Activated CD4-positive, alpha-beta T cell treated with anti-CD3 and anti-CD28 coated beads, Interleukin-2, amount 50 U/mL, for 24 hours (primary cell): ENCODE results near the gene CDC42EP2.

ENCODE experiments used
- DNase-seq, 2 donors: peaks; one replicate each; pipeline ENCODE4 v3.0.0-alpha.2; 2020; ENCODE audit warnings: low read depth in 1 of 2, low spot score in 1 of 2

CDC42EP2 gene

DNA sequence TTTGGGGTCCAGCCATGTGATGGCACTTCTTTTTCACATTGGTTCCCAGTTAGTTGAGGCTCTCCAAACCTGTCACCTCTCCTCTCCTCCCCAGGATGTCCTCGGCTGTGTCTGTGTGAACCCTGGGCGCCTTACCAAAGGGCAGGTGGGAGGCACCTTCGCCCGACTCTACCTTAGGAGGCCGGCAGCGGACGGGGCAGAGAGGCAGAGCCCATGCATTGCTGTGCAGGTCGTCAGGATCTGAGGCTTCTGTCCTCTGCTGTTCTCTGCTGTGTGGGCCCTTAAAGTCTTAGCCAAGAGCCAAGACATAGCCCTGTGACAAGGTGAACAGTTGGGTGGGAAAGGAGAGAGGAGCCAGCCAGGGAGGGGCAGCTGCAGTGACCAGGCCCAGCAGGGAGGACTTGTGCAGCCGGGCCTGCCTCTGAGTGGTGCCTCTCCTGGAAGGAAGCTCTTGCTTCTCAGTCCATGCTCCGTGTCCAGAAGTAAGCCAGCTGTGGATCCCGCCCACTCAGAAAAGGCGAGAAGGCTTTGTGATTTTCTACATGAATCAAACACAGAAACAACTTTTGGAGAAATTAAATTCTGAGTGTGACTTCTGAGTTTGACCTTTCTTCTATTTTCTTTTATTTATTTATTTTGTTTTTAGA is 17.5 kb upstream of the CDC42EP2 start:
- no peak for DNase-seq

DNA sequence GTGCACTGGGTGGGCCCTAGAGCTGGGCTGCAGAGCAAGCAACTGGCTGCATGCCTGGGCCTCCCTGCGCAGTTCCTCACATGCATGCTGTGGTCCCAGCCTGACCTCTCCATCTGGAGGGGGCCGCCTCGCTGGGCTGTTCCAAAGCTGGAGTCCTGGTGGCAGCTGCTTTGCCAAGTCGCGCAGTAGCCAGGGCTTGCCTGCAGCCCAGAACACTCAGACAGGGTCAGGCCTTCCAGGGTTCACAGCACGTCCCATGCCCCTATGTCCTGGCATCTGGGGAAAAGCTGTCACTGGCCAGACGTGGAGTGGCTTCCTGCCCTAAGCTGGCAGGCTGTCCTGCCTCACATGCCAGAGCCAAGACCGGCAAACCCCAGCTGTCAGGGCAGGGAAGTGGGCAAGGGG is 16.5 kb upstream of the CDC42EP2 start:
- DNase-seq, result no peak

DNA sequence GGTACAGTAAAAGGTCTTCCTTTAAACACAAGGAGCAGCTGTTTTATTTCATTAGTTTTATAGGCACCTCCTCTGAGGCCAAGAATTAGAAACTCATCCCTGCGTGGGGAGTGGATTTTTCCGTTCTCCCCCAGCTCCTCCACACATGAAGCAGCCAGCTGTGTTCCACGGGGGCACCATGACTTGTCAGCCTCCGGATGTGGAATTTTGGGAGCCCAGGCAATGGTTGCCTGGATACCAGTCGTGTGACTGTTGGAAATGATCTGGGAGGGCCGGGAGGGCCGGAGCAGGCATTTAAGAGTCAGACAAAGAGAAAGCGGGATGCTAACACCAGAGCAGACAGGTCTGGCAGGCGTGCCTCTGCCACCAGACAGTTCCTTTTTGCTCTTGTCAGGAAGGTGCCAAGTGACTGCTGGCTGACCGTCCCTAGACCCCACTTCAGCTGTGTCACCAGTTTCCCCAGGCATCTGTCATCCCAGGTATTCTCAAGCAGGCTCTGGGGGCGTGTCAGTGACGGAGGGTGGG is 15.9 kb upstream of the CDC42EP2 start:
- DNase-seq, result no peak

DNA sequence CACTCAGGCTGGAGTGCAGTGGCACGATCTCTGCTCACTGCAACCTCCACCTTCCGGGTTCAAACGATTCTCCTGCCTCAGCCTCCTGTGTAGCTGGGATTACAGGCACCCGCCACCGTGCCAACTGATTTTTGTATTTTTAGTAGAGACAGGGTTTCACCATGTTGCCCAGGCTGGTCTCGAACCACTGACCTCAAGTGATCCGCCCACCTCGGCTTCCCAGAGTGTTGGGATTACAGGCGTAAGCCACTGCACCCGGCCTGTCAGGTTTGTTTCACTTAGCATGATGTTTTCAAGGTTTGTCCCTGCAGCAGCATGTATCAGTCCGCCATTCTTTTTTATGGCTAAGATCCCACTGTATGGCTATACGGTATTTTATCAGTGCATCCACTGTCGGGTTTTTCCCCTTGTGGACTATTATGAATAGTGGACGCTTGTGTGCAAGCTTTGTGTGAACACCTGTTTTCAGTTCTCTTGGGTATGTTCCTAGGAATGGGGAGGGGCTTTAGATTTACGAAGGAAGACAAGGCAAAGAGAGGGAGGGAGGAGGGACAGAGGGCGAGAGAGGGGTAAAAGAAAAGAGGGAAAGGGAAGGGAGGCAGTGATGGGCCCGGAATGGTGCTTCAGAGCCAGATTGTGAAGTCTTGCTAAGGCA is 13.9 kb upstream of the CDC42EP2 start:
- no peak for DNase-seq

DNA sequence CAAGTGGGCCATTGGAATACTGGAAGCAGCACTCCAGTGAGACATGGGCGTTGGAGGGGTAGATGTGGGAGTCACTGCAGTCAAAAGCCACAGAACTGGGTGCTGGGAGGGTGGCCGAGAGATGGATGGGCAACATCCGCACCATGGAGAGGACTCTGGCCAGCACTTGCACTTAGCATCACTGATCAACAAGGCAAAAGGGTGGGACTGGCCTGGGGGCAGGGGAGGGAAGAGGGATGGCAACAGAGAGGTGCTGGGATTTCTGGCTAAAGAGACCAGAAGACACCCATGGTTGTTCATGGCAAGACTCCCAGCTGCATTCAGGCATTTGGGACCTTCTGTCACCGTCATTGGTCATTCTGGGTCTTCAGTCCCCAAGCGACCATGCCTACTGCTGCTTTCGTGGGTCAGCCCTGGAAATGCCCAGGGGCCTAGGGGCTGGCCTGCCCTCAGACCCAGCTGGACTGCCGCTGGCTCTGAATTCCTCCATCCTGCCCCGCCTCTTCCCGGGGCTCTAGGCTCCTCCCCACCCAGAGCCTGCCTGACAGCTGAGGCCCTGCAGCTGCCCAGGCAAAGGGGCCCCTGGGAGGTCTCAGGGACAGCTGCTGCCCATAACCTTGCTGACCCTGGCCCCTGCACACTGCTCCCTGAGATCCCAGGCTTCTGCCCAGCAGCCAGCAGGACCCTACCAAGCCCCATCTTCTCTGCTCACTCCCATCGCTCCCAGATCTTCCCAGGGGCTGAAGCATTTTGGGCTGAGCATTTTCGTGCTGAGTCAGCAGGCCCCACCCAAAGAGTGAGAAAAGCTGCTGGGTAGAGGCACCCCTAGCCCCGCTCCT is 13.0 kb upstream of the CDC42EP2 start:
- DNase-seq, result no peak

DNA sequence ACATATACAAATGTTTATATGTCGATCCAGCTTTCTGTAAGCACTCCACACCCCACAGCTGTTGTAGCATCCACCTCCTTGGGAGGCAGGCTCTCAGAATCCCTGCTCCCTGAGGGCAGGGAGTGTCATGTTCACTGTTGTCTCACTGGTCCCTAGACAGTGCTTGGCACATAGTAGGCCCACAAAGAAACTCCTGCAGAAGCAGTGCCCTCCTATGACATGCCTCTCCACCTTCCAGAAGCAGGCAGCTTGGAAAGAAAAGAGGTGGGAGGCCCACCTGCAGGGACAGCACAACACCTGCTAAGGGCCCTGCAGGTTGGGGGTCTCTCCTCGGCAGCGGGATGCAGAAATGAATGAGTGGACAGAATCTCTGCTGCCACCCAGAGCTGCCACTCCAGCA is 11.1 kb upstream of the CDC42EP2 start:
- DNase-seq, result no peak

DNA sequence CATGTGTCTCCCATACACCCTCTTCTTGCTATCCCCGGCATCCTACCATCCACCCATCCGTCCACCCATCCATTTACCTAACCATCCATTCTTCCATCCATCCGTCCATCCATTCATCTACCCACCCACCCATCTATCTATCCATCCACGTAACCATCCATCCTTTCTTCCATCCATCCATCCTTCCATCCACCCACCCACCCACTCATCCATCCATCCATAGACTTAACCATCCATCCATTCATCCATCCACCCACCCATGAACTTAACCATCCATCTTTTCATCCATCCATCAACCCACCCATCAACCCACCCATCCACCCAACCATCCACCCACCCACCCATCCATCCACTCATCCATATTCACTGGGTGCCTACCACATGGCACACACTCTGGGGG is 10.6 kb upstream of the CDC42EP2 start:
- no peak for DNase-seq

DNA sequence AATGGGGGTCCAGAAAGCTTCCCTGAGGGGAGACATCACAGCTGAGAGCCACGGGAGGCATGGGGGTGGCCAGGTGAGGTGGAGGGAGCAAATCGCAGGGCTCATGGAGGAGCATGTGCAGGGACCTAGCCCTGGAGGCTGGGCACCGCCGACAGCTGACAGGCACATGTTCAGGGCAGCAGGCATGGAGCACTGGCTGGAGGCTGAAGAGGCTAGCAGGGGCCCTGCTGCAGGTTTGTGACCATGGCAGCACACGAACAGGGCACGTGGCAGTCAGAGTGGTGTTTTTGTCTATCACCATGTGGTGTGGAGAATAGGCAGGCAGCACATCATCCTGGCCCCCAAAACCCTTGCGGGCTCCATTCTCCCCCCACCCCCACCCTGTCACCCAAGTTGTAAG is 10.1 kb upstream of the CDC42EP2 start:
- no peak for DNase-seq

DNA sequence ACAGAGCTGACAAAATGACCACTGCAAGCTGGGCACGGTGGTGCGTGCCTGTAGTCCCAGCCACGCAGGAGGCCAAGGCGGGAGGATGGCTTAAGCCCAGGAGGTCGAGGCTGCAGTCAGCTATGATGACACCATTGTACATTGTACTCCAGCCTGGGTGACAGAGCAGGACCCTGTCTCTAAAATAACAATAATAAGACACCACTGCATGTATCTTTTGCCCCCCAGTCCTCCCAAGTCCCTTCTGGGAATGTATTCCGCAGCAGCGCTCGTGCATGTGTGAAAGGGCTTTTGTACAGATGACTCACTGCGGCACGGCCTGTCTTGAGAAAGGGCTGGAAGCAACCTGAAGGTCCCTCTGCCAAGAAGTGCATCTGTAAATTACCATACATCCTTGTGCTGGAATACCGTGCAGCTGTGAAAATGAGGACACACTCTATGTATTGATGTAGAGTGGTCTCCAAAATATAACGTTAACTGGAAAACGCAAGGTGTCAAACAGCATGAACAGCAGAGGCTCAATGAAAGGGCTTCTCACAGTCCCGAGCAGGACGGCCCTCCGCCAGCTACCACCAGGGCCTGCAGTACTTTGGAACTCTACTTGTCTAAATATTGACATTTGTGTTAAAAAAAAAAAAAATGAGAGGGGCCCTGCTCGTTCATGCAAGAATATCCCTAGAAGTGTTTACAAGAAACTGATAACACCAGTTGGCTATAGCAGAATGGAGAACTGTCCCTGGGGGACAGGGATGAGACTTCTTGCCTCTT is 9.0 kb upstream of the CDC42EP2 start:
- DNase-seq, result no peak

DNA sequence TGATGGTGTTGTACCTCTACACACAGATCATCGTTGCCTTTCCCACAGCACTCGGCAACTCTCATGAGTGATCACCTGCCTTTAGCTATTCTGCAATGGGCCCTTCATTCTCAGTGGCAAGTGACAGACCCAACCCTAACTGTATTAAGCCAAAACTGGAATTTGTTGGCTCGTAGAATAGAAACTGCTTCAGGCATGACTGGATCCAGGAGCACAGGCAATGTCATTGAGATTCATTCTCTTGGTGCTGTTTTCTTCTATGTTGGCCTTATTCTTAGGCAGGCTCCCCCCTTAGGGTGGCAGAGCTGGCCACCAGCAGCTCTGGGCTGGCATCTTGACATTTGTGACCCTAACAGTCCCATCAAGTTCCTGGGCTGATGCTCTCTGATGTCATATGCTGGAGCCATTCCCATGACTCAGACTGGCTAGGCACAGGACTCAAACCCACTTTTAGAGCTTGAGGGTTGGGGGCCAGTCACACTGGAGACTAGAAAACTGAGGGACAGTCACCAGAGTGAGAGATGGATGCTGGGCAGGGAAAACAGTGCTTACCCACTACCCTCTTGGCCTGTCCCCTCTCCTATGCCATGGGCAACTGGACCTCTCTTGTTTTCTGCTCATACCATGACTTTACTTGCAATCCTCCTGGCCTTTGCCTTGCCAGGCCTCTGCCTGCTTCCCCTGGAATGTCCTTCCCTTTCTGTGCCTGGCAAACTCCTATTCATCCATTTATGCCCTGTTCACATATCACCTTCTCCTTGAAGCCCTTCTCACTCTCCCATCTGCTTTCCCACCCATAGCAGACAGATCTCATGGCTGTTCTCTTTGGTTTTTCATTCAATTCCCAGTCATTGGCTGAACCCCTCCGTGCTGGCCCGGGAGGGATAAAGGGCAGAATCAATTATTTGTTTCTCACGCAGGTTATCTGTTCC is 7.1 kb upstream of the CDC42EP2 start:
- DNase-seq, result no peak

DNA sequence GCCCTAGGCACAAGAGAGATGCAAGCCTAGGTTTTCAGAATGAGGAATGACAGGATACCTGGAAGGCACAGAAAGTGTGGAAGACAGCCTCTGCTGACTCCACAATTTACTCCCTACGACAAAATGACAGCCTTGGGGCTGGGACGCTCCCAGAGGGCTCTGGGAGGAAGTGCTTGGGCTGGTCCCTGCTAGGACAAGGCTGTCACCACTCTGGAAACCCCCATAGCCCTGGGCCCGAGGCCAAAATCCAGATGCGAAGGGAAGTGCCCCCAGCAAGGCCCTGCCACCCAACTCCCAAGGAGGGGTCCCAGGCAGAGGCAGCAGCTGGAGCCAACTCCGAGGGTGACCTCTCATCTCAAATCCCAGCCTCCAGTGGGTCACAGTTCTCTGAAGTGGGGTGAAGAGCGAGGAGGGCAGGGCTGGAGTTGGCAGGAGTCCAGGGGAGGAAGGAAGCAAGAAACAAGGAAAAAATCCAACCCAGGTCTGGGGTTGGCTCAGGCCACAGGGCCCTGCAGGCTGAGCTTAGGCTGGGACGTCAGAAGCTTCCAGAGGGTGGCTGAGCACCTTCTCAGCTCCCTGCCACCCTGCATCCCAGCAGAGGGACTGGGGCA is 6.3 kb upstream of the CDC42EP2 start:
- DNase-seq, result no peak

DNA sequence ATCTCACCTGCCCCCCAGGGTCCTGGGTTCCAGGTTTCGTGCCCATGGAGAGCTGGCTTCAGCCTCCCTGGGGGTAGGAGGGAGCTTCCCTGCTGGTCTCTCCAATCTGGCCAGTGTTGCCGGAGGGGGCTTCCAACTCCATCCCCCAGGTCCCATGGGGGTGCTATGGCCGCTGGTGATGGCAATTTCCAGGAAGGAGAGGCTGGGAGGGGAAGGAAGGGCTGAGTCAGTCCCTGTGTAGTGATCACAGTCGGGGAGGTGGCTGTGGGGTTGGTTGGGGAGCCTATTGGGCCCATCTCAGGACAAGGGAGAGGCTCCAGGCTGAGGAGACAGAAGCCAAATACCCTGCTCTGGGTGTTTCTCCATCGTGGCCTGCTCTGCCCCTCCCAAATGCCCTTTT is 5.7 kb upstream of the CDC42EP2 start:
- no peak for DNase-seq

DNA sequence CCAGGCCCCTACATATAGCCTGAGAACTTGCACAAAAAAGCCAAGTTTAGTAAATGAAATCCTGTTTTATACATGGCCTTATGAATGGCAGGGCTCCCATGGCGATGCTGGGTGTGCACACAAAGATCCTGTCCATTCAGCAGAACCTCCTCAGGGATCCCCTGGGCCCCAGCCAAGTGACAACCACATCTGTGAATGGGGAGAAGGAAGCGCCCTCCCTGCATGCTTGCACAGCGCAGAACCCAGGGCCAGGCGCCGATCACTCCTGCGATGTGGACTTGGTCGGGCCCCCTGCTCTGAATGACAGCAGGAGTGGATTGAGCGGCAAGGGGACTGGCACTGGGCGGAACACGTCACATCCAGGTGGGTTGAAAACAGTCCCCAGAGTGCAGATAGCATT is 4.5 kb upstream of the CDC42EP2 start:
- DNase-seq, result no peak

DNA sequence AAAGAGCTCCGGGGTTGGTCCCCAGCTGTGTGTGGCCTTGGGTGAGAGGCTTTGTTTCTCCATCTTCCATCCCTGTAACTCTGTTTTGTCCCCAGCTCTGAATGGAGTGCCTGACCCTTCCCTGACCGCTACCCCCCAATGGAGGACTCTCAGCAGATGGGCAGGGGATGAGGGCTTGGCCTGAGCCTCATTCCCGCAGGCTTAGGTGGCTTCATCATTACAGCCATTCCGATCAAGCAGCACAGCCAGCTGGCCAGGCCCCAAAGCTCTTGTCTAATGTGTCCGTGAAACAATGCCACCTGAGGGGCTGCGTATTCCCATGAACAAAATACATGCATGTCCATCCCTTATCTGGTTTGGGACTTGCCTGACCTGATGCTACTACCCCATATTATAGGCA is 3.9 kb upstream of the CDC42EP2 start:
- no peak for DNase-seq

DNA sequence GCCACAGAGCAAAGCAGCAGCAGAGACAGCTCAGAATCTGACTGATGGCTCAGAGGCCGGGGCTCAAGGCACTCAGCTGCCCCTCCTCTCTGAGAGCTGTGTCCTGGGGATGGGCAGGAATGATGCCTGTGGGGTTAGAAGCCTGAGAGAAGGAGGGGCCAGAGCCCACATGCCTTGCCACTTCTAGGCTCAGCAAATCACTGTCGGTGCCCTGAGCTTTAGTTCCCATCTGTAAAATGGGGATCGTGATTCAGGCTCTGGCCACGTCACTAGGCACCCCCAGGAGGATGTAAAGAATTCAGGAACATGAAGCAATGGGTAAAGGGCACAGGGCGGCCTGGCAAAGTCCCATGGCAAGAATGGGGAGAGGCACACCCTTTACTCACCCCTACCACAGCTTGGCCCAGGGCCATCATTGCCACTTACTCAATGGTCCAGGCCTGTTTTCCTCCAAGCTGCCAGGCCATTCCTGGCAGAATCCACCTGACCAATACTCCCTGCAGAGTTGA is 3.4 kb upstream of the CDC42EP2 start:
- DNase-seq, result no peak

DNA sequence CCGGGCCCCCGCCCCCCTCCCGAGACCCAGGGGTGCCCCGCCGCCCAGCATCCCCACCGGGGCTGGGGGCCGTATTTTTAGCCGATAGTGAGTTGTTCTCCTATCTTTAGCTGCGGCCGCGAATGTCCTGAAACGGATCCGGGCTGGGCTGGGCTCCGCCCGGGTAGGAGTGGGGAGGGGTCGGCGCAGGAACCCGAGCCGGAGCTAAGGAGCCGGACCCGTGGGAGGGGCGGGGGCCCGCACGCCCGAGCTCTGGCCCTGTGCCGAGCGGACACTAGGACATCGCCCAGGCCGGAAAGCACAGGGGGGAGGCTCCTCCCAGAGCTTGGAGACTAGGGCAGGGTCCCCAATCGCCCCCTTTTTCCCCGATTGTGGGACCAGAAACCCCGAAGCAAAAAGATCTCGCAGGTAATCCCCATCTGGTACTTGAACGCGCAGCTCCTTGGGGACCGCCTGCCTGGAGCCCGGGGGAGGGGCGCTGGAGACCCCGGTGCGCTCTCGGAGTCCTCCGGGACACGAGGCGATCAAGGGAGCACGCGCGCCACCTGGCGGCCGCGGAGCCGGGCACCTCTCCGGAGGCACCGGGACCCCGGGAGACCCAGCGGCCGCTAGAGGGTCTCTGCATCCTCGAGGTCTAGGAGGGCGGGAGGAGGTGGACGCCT is 669 bp downstream of the CDC42EP2 start:
- peak; percentile 67 to 70 for DNase-seq

DNA sequence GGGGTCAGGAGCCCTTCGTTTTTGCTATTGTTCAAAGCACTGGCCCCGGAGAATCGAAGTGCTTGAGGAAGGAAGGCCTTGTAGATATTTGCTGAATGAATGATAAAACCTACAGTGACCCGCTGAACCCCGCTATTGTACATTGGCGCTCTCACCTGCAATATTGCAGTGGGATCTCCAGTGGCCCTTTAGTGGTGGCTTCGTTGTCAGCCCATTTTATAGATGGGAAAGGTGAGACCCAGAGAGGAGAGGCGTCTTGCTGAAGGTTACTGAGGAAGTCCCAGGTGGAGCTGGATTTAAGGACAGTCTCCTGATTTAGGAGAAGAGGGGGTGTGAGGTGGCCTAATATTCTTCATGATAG is 1.2 kb downstream of the CDC42EP2 start:
- DNase-seq, result no peak

DNA sequence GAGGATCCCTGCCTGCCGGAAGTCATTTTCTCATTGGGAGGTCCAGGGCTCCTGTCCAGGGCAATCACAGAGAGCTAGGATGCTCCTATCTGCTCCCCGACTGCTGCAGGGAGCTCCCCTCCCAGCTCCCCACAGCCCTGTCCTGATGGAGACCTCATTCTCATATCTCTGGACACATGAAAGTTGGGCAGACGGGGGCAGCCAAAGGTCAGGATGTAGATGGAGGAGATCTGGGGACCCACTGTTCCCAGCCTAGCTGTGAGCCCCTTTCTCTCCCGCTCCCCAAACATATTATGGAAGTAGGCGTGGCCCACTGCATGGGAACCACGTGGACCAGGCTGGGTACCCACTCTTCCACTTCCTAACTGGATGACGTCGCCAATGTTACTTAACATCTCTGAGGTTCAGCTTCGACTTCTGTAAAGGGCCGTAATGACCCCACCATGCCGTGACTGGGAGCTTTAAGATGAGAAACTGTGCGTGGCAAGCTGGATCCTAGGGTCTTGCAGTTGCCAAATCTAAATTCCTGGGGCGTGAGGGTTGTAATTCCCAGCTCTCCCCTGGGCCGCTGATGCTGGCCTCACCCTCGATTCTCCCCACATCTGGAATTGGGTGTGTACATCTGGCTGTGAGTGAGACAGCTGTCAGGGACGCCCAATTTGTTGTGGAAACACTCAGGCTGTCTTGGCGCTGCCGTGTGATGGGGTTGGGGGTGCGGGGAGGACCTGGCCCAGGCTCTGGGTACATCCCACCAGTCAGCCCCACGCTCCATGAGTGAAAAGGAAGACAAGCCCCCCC is 1.8 kb downstream of the CDC42EP2 start:
- DNase-seq, result no peak
